ENCODE results near the gene FBXW7. TPM values are rescaled to one million over a fixed set of nuclear protein-coding genes. Genes with fewer than 3 reads are reported as not detected.

FBXW7 gene
- total and polyA plus RNA-seq, 8 donors: 10.1 to 30.1 (median 17.6) TPM

GRCh38 chr4:152512483-152512882 lies 23.4 kb downstream of the FBXW7 start:
- H3K36me3 ChIP-seq: no peaks in the 10 kb centered on the region
- DNase-seq (no peak), FAIRE-seq (no peak), ATAC-seq (no peak)
- H3K4me1 ChIP-seq: no peaks in the 10 kb centered on the region
- H3K9me3 ChIP-seq: no peaks in the 10 kb centered on the region
- H3K4me3 ChIP-seq: no peak overlapping the region
- no peaks in the 10 kb centered on the region for H3K27me3 ChIP-seq
- WGBS, 2 donors: 88 to 91% methylated on average over 5 of the region's 5 CpGs
- no peak for TF ChIP-seq CTCF (IDR thresholded peaks at IDR 0.05)
- no peak overlapping the region for H3K27ac ChIP-seq
- intact Hi-C loops (cut with DNase I): no loop called here

- TF ChIP-seq CTCF (IDR thresholded peaks at IDR 0.05): no peak
- Histone ChIP-seq H3K36me3 (no peaks in the 10 kb centered on the region), H3K4me3 (no peak overlapping the region), H3K27me3 (no peaks in the 10 kb centered on the region), H3K9me3 (no peaks in the 10 kb centered on the region), H3K27ac (no peak overlapping the region), H3K4me1 (no peaks in the 10 kb centered on the region)
- intact Hi-C loops (cut with DNase I): no loop called here
- FAIRE-seq (no peak), ATAC-seq (no peak), DNase-seq (no peak)
- 93 to 94% methylated on average over 7 of the region's 7 CpGs for WGBS, 2 donors
Observed at GRCh38 chr4:152510349-152511147, 25.3 kb downstream of the FBXW7 start.

- H3K27ac ChIP-seq: no peak overlapping the region
- H3K27me3 ChIP-seq: no peaks in the 10 kb centered on the region
- H3K9me3 ChIP-seq: no peaks in the 10 kb centered on the region
- no peak for TF ChIP-seq CTCF (IDR thresholded peaks at IDR 0.05)
- ATAC-seq (no peak), FAIRE-seq (no peak), DNase-seq (no peak)
- H3K36me3 ChIP-seq: no peaks in the 10 kb centered on the region
- H3K4me1 ChIP-seq: no peaks in the 10 kb centered on the region
- intact Hi-C loops (cut with DNase I): no loop called here
- no peak overlapping the region for H3K4me3 ChIP-seq
- WGBS, 2 donors: 77 to 86% methylated on average over 3 of the region's 3 CpGs
Observed at GRCh38 chr4:152509595-152510225, 26.2 kb downstream of the FBXW7 start.

GRCh38 chr4:152508818-152509217 lies 27.1 kb downstream of the FBXW7 start:
- Histone ChIP-seq H3K36me3 (no peaks in the 10 kb centered on the region), H3K4me1 (no peaks in the 10 kb centered on the region), H3K27me3 (no peaks in the 10 kb centered on the region), H3K27ac (no peak overlapping the region), H3K9me3 (no peaks in the 10 kb centered on the region), H3K4me3 (no peak overlapping the region)
- TF ChIP-seq CTCF (IDR thresholded peaks at IDR 0.05): no peak
- DNase-seq (no peak), ATAC-seq (no peak), FAIRE-seq (no peak)
- intact Hi-C loops (cut with DNase I): no loop called here
- WGBS, 2 donors: 81 to 93% methylated on average over 2 of the region's 2 CpGs

GRCh38 chr4:152508386-152508785 lies 27.5 kb downstream of the FBXW7 start:
- no peak for DNase-seq
- WGBS, 2 donors: 80 to 86% methylated on average over 4 of the region's 4 CpGs
- H3K4me3 ChIP-seq: no peak overlapping the region
- no peaks in the 10 kb centered on the region for H3K27me3 ChIP-seq
- no peak for TF ChIP-seq CTCF (IDR thresholded peaks at IDR 0.05)
- H3K36me3 ChIP-seq: no peaks in the 10 kb centered on the region
- no peak overlapping the region for H3K27ac ChIP-seq
- H3K9me3 ChIP-seq: no peaks in the 10 kb centered on the region
- intact Hi-C loops (cut with DNase I): no loop called here
- ATAC-seq: no peak
- FAIRE-seq: no peak
- no peaks in the 10 kb centered on the region for H3K4me1 ChIP-seq

Data from pancreas (tissue), 10 donors.